Measurements from ENCODE around the gene MCOLN2.

The MCOLN2 gene

GRCh38 chr1:84985365-84985764 is 11.5 kb downstream of the MCOLN2 start:
- no peak for DNase-seq (ENCODE audit: low read depth in 2 of 2)

- DNase-seq (ENCODE audit: low read depth in 2 of 2) = no peak
Observed at GRCh38 chr1:84982395-84982794, 14.5 kb downstream of the MCOLN2 start.

- no peak for DNase-seq (ENCODE audit: low read depth in 2 of 2)
Observed at GRCh38 chr1:84975035-84975434, 21.9 kb downstream of the MCOLN2 start.

GRCh38 chr1:84973498-84974334 is 23.2 kb downstream of the MCOLN2 start:
- DNase-seq (ENCODE audit: low read depth in 2 of 2) = no peak

GRCh38 chr1:84972377-84972987 is 24.4 kb downstream of the MCOLN2 start:
- DNase-seq (ENCODE audit: low read depth in 2 of 2) = no peak

- DNase-seq (ENCODE audit: low read depth in 2 of 2) = no peak
Observed at GRCh38 chr1:84971957-84972356, 25.0 kb downstream of the MCOLN2 start.

GRCh38 chr1:84969489-84970250 is 27.2 kb downstream of the MCOLN2 start:
- no peak for DNase-seq (ENCODE audit: low read depth in 2 of 2)

- DNase-seq (ENCODE audit: low read depth in 2 of 2) = no peak
Observed at GRCh38 chr1:84968865-84969264, 28.0 kb downstream of the MCOLN2 start.

GRCh38 chr1:84968101-84968500 is 28.8 kb downstream of the MCOLN2 start:
- DNase-seq (ENCODE audit: low read depth in 2 of 2) = no peak

- no peak for DNase-seq (ENCODE audit: low read depth in 2 of 2)
Observed at GRCh38 chr1:84967666-84968065, 29.2 kb downstream of the MCOLN2 start.

- DNase-seq (ENCODE audit: low read depth in 2 of 2) = no peak
Observed at GRCh38 chr1:84963021-84963420, 33.9 kb downstream of the MCOLN2 start.

GRCh38 chr1:84961316-84961715 is 35.6 kb downstream of the MCOLN2 start:
- DNase-seq (ENCODE audit: low read depth in 2 of 2) = no peak

GRCh38 chr1:84960371-84960770 is 36.5 kb downstream of the MCOLN2 start:
- no peak for DNase-seq (ENCODE audit: low read depth in 2 of 2)

GRCh38 chr1:84959294-84959693 is 37.6 kb downstream of the MCOLN2 start:
- peak in 1 of 2 donors; percentile 16 for DNase-seq (ENCODE audit: low read depth in 2 of 2)

GRCh38 chr1:84957966-84958365 is 38.9 kb downstream of the MCOLN2 start:
- DNase-seq (ENCODE audit: low read depth in 2 of 2) = no peak

- DNase-seq (ENCODE audit: low read depth in 2 of 2) = no peak
Observed at GRCh38 chr1:84956655-84957054, 40.3 kb downstream of the MCOLN2 start.

GRCh38 chr1:84956097-84956496 is 40.8 kb downstream of the MCOLN2 start:
- no peak for DNase-seq (ENCODE audit: low read depth in 2 of 2)

GRCh38 chr1:84949664-84950063 is 47.2 kb downstream of the MCOLN2 start:
- no peak for DNase-seq (ENCODE audit: low read depth in 2 of 2)

- no peak for DNase-seq (ENCODE audit: low read depth in 2 of 2)
Observed at GRCh38 chr1:84947536-84948410, 49.1 kb downstream of the MCOLN2 start.

GRCh38 chr1:84946631-84947030 is 50.3 kb downstream of the MCOLN2 start:
- no peak for DNase-seq (ENCODE audit: low read depth in 2 of 2)

- peak; percentile 16 to 68 for DNase-seq (ENCODE audit: low read depth in 2 of 2)
Observed at GRCh38 chr1:84944767-84945486, 52.0 kb downstream of the MCOLN2 start.

All from activated CD4-positive, alpha-beta T cell treated with anti-CD3 and anti-CD28 coated beads for 24 hours (primary cell).